Activated CD4-positive, alpha-beta T cell treated with anti-CD3 and anti-CD28 coated beads, Interleukin-2, amount 10 ng/mL, durations not matched to agents 7 days and 5 days (primary cell): ENCODE measurements around the gene GYG1. TPM values are rescaled to one million over a fixed set of nuclear protein-coding genes. Genes with fewer than 3 reads are reported as not detected.

Source experiments
- CTCF ChIA-PET: fragments of 350-600 bp; sonication (Branson Sonifier 250); formaldehyde crosslinking; loops from one replicate; lab custom pipeline; 2021; ENCODE audit warnings: antibody characterized with exemption; lab: Charles Lee
- POLR2A ChIA-PET: fragments of 350-600 bp; sonication (Branson Sonifier 250); formaldehyde crosslinking; loops from one replicate; lab custom pipeline; 2021; ENCODE audit warnings: antibody characterized with exemption; lab: Charles Lee
- DNase-seq: peaks from one replicate; pipeline ENCODE4 v3.0.0-alpha.2; 2020
- H3K27ac Mint-ChIP-seq: one replicate; pipeline ENCODE4 v1.8.0; 2021; ENCODE audit warnings: mild to moderate bottlenecking, moderate library complexity, mixed read lengths
- H3K27me3 Mint-ChIP-seq: one replicate; pipeline ENCODE4 v1.8.0; 2021; ENCODE audit warnings: mixed read lengths
- H3K36me3 Mint-ChIP-seq: one replicate; pipeline ENCODE4 v1.8.0; 2021; ENCODE audit warnings: low read depth, mixed read lengths
- H3K4me1 Mint-ChIP-seq: one replicate; pipeline ENCODE4 v1.8.0; 2021; ENCODE audit warnings: mixed read lengths
- H3K4me3 Mint-ChIP-seq: one replicate; pipeline ENCODE4 v1.8.0; 2021; ENCODE audit warnings: mild to moderate bottlenecking, moderate library complexity, mixed read lengths
- H3K9me3 Mint-ChIP-seq: one replicate; pipeline ENCODE4 v1.8.0; 2021; ENCODE audit warnings: mixed read lengths
- total RNA-seq, 2 experiments: library from RNA; stranded (reverse); gene quantifications; one replicate each; pipeline ENCODE4 v1.2.3, GENCODE V29; 2021

GYG1 gene
- total RNA-seq, 2 experiments from 2014 or later = 32.6 to 38.5 TPM

DNA sequence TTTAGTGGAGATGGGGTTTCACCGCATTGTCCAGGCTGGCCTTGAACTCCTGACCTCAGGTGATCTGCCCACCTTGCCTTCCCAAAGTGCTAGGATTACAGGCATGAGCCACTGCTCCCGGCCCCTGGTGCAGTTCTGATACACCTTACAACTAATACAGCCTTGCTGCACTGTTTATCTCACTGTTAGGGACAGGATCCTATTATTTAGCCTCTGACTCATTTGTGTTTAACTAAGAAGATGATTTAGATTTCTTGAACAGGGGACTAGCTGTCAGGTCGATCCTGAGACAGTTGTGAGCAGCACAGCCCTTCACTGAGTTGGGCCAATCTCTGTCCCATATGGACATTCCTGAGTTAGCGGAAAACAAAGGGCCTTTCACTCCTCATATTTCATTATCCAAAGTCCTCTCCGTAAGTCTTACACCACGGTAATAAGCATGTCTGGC, 19.2 kb downstream of the GYG1 start:
- ChIA-PET CTCF (interaction anchor here (1.1 kb wide), 1 partner anchor 19 kb away, joined by 3 read pairs; the partner anchor contains the start of gene GYG1), POLR2A (no interaction called here)
- Mint-ChIP-seq H3K36me3 (peaks cover 61% of the 10 kb centered on the region), H3K9me3 (no peaks in the 10 kb centered on the region), H3K4me1 (peaks cover 32% of the 10 kb centered on the region), H3K4me3 (no peak overlapping the region), H3K27me3 (no peaks in the 10 kb centered on the region), H3K27ac (peak overlapping the region; percentile 85)
- no peak for DNase-seq

DNA sequence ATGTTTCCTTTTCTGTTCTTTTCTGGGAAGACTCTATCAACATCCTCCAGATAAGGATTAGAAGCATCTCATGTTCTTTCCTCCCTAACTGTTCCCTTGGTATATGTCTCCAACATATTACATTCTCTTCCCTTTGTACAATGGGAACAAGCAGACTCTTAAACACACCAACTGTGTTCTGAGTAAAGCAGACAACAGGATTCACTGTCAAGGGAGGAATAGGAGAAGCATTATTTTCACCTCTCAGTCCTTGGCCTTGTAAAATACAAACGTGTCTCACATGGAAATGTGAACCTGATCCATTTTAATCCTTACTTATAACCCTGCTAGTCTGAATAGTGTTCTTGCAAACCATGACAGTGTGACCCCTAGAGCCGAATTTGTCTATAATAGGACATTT, 19.6 kb downstream of the GYG1 start:
- no peaks in the 10 kb centered on the region for H3K27me3 Mint-ChIP-seq
- peak overlapping the region; percentile 85 for H3K27ac Mint-ChIP-seq
- POLR2A ChIA-PET = no interaction called here
- no peak for DNase-seq
- no peak overlapping the region for H3K4me3 Mint-ChIP-seq
- peaks cover 63% of the 10 kb centered on the region for H3K36me3 Mint-ChIP-seq
- peaks cover 34% of the 10 kb centered on the region for H3K4me1 Mint-ChIP-seq
- CTCF ChIA-PET = no interaction called here
- no peaks in the 10 kb centered on the region for H3K9me3 Mint-ChIP-seq

DNA sequence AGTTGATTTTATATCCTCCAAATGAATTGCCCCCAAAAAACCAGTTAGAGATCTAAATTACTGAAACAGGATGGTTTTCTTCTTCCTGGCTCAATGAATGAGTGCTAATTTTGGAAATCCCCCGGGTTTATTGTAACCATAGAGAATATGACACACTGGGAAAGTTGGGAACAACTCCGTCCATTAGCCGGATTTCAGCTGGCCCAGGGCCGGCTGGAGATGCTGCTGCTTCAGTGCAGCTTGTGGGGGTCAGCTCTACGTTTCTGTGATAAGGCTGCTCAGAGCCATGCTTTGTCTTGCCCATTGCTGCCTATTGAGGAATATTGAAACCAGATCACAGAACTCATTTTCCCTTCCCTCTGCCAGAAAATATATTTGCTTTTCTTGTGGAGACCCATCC, 20.3 kb downstream of the GYG1 start:
- POLR2A ChIA-PET = no interaction called here
- Mint-ChIP-seq H3K4me1 (peaks cover 37% of the 10 kb centered on the region), H3K9me3 (no peaks in the 10 kb centered on the region), H3K4me3 (no peak overlapping the region), H3K27ac (no peak overlapping the region), H3K27me3 (no peaks in the 10 kb centered on the region), H3K36me3 (peaks cover 68% of the 10 kb centered on the region)
- no peak for DNase-seq
- CTCF ChIA-PET = interaction anchor here (1.0 kb wide), 1 partner anchor 31 kb away, joined by 3 read pairs; no protein-coding TSS in a partner anchor

DNA sequence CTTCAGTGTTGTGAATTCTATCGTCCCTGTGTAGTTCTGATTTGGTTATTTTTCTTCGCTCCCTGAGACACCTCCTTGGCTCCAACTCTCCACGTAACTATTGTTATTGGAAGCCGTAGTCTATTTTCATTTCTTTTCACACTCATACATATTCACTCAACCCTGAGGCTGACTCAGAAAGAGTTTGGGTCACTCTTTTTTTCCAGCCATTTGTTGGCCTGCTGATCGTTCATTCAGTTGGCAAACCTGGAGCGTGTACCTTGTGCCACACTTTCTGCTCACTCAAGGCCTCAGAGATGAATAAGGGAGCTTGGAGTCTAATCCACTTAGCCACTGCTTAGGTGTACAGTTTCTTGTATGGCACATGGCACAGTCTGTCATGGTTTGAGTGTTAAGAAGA, 22.4 kb downstream of the GYG1 start:
- no peak for DNase-seq
- POLR2A ChIA-PET = no interaction called here
- H3K36me3 Mint-ChIP-seq = peaks cover 59% of the 10 kb centered on the region
- H3K9me3 Mint-ChIP-seq = no peaks in the 10 kb centered on the region
- CTCF ChIA-PET = no interaction called here
- H3K27ac Mint-ChIP-seq = no peak overlapping the region
- H3K27me3 Mint-ChIP-seq = no peaks in the 10 kb centered on the region
- H3K4me1 Mint-ChIP-seq = peaks cover 28% of the 10 kb centered on the region
- H3K4me3 Mint-ChIP-seq = no peak overlapping the region

DNA sequence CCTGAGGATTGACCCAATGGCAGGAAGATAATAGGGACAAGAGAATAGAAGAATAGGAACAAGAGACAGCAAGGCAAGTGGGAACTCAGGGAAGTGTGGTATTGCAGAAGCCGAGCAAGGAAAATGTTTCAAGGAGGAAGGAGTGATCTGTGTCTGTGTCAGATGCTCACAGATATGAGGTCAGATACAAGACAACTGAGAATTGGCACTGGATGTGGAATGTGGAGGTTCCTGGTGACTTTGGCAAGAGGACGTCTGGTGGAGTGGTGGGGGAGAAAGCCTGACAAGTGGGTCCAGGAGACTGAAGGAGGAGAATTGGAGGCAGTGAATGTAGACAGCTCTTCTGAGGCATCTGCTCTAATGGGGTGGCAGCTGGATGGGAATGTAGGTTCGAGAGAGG, 24.1 kb downstream of the GYG1 start:
- no peaks in the 10 kb centered on the region for H3K9me3 Mint-ChIP-seq
- H3K36me3 Mint-ChIP-seq = peaks cover 48% of the 10 kb centered on the region
- peaks cover 15% of the 10 kb centered on the region for H3K4me1 Mint-ChIP-seq
- no peaks in the 10 kb centered on the region for H3K27me3 Mint-ChIP-seq
- POLR2A ChIA-PET = no interaction called here
- no peak overlapping the region for H3K27ac Mint-ChIP-seq
- no peak for DNase-seq
- H3K4me3 Mint-ChIP-seq = no peak overlapping the region
- CTCF ChIA-PET = interaction anchor here (0.5 kb wide), 1 partner anchor 177 kb away, joined by 3 read pairs; no protein-coding TSS in a partner anchor

DNA sequence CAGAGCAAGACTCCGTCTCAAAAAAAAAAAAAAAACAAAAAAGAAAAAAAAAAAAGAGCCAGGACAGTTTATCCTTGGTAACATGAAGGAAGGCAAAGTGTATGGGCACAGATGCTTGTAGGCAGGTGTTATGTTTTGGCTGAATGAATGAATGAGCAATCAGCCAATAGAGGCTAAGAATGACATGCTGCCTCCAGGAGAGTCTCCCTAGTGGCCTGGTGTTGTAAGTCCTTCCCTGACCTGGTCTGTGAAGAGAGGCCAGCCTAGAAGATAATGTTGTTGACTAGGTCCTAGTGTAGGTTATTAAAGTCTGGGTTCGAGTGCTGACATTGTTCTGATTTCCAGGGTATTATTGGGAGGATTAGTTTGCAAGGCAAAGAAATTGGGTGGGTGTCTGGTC, 24.9 kb downstream of the GYG1 start:
- CTCF ChIA-PET = no interaction called here
- DNase-seq = no peak
- POLR2A ChIA-PET = no interaction called here
- Mint-ChIP-seq H3K27me3 (no peaks in the 10 kb centered on the region), H3K4me1 (peaks cover 10% of the 10 kb centered on the region), H3K27ac (no peak overlapping the region), H3K9me3 (no peaks in the 10 kb centered on the region), H3K36me3 (peaks cover 41% of the 10 kb centered on the region), H3K4me3 (no peak overlapping the region)

DNA sequence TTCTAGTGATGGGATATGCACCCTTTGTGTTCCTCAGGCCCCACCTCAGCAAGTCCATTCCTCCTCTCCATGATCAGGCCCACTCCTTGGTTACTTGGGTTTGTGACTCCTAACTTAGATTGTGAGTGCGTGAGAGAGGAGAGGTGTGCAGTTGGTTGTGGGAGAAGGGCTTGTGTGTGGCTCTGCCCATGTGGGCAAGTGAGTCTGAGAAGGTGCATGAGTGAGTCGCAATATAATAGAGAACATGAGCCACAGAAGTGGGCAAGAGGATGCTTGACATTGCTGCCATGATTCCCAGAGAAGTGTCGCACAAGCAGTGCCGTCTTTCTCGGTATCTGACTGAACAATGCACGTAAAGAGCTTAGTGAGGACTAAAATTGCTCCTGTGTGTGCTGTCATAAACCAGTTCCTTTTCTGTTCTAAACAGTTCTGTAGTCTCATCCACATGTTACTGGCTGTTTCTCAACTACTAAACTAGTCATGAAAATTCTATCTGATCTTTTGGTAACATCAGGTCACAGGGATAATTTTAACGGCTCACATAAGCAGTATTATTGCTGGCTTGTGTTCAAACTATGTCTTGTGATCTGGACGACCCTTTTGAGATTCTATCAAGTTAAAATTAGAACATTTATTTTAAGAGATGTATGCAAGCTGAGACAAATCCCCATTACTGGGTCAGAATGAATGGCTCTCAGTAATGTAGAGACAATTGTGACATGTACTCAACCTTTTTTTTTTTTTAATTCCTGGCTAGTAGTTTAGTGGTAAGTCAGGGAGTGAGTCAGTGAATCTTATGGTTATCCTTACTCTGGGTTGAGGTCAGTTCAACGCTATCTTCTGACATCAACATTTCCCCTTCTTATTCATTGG, 25.6 kb downstream of the GYG1 start:
- Mint-ChIP-seq H3K4me3 (no peak overlapping the region), H3K36me3 (peaks cover 37% of the 10 kb centered on the region), H3K27me3 (no peaks in the 10 kb centered on the region), H3K9me3 (no peaks in the 10 kb centered on the region), H3K4me1 (peaks cover 10% of the 10 kb centered on the region), H3K27ac (no peak overlapping the region)
- ChIA-PET CTCF (interaction anchor here (0.6 to 1.8 kb wide), 2 partner anchors 11 to 46 kb away, joined by 4 to 6 read pairs; no protein-coding TSS in a partner anchor), POLR2A (interaction anchor here (0.6 kb wide), 1 partner anchor 27 kb away, joined by 3 read pairs; no protein-coding TSS in a partner anchor)
- DNase-seq = no peak

DNA sequence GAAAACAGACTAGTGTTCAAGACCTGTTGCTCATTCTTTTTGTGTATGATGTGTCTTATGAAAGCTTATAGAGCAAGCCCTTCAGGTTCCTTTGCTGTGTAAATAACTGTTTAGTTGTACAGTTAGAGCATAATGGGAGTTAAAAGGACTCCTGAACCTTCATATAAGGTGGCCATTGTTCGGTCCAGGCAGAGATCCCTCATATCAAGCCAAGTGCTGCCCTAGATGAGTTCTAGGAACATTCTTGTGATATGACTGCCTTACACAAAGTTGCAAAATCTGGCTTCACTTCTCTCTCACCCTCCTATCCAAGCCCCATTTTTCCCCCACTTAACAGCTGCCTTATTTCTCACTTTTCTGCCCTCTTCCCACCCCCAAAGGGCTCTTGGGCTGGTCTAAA, 26.9 kb downstream of the GYG1 start:
- Mint-ChIP-seq H3K9me3 (no peaks in the 10 kb centered on the region), H3K27ac (no peak overlapping the region)
- POLR2A ChIA-PET = no interaction called here

DNA sequence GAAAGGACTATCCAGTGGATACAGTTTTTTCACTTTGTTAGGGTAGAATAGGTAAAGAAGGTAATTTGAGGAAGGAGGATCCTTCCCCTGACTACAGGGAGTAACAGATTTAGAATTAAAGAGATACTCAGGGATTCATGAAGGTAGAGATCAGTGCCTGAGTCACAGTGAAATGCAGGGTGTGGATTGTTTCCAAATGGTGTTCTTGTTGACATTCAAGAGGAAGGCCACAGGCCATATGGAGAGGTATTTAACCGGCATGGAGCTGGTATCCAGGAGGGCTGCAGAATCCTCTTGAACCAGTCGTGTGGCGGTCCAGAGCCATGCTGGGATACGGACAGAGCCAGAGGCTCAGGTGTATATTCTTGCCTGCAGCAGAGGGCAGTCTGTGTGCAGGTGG, 28.2 kb downstream of the GYG1 start:
- H3K9me3 Mint-ChIP-seq = peaks cover 2% of the 10 kb centered on the region
- H3K4me3 Mint-ChIP-seq = no peak overlapping the region

More for the DNA sequence above, 26.9 kb downstream of the GYG1 start:
- Mint-ChIP-seq H3K36me3 (peaks cover 44% of the 10 kb centered on the region), H3K27me3 (no peaks in the 10 kb centered on the region), H3K4me1 (peaks cover 10% of the 10 kb centered on the region), H3K4me3 (no peak overlapping the region)
- no peak for DNase-seq
- CTCF ChIA-PET = interaction anchor here (1.4 to 1.8 kb wide), 2 partner anchors 10 to 16 kb away, joined by 4 read pairs; no protein-coding TSS in a partner anchor

DNA sequence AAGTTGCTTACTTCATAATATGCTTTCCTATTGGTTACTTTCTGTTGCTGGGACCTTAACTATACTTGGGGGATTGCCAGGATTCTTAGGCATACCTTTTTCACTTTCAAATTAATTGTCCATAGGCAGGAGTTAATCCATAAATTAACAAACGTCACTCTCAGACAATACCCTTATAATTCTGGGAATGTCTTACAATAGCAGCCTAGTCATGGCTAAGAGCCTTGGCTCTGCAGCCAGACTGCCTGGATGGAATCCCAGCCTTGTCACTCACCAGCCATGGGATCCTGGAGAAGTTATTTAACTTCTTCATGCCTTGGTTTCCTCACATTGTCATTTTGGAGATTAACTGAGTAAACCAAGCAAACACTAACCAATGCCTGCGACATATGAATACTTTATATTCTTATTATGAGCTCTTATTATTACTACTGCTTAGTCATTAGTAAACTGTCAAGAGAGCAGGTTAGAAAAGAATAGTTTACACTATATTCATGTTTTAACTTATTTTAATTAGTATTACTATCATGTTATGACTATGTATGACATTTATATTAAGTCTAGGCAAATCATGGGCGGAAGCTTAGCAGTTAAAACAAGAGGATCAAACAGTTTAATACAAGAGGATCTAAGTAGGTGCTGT, 29.0 kb downstream of the GYG1 start:
- H3K4me3 Mint-ChIP-seq = no peak overlapping the region
- ChIA-PET CTCF (interaction anchor here (1.5 to 2.4 kb wide), 3 partner anchors 9 to 109 kb away, joined by 3 to 6 read pairs (median 4); partner anchors contain the start of gene HPS3), POLR2A (no interaction called here)
- no peak overlapping the region for H3K27ac Mint-ChIP-seq
- H3K9me3 Mint-ChIP-seq = peaks cover 7% of the 10 kb centered on the region
- no peak for DNase-seq
- peaks cover 49% of the 10 kb centered on the region for H3K36me3 Mint-ChIP-seq
- no peaks in the 10 kb centered on the region for H3K27me3 Mint-ChIP-seq
- peaks cover 7% of the 10 kb centered on the region for H3K4me1 Mint-ChIP-seq

More for the DNA sequence above, 28.2 kb downstream of the GYG1 start:
- Mint-ChIP-seq H3K27me3 (no peaks in the 10 kb centered on the region), H3K4me1 (peaks cover 7% of the 10 kb centered on the region), H3K36me3 (peaks cover 48% of the 10 kb centered on the region), H3K27ac (no peak overlapping the region)
- ChIA-PET CTCF (interaction anchor here (1.5 to 2.0 kb wide), 2 partner anchors 10 to 110 kb away, joined by 3 to 4 read pairs; partner anchors contain the start of gene HPS3), POLR2A (no interaction called here)
- no peak for DNase-seq

DNA sequence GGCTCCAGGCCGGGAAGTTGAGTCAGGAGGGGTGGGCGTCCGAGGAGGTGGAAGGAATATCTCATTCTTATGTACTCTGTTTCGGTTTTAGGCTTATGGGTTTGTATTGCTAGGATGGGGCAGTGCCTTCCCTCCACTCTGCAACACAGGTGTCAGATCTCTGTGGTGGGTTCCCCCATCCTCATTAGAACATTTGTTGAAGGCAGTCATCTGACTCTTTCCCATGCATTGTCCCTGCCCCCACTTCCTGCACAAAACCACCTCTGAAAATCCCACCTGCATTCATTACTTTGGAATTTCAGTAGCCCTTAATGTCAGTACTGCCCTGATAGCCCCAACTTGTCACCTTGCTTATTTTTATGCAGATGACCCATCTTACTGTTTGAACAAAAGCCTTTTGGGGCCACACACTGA, 29.5 kb downstream of the GYG1 start:
- Mint-ChIP-seq H3K4me1 (peaks cover 4% of the 10 kb centered on the region), H3K4me3 (no peak overlapping the region), H3K27me3 (no peaks in the 10 kb centered on the region), H3K36me3 (peaks cover 49% of the 10 kb centered on the region), H3K27ac (no peak overlapping the region), H3K9me3 (peaks cover 7% of the 10 kb centered on the region)
- ChIA-PET CTCF (interaction anchor here (1.5 to 2.4 kb wide), 3 partner anchors 9 to 109 kb away, joined by 3 to 6 read pairs (median 4); partner anchors contain the start of gene HPS3), POLR2A (no interaction called here)
- DNase-seq = no peak

DNA sequence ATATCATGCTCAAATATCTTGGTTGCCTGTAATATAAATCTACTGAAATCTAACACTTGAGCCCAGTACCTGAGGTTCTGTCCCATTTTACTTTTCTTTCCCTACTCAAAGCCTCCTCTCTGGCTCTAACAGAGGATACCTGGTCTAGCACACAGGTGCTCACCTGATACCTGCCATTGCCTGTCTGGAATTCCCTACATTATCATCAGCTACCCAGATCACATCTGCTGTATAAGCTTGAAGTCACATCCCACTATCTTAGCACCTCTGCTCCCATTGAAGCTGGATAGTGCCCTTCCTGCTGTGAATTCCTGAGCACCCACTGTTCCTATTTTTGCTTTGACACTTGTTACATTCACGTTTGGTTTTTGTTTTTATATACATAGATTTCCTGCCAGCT, 30.5 kb downstream of the GYG1 start:
- Mint-ChIP-seq H3K27me3 (no peaks in the 10 kb centered on the region), H3K27ac (no peak overlapping the region), H3K4me1 (no peaks in the 10 kb centered on the region), H3K36me3 (peaks cover 52% of the 10 kb centered on the region), H3K9me3 (peaks cover 7% of the 10 kb centered on the region), H3K4me3 (no peak overlapping the region)
- ChIA-PET CTCF (interaction anchor here (1.2 to 2.4 kb wide), 2 partner anchors 18 to 22 kb away, joined by 3 to 6 read pairs; no protein-coding TSS in a partner anchor), POLR2A (no interaction called here)
- no peak for DNase-seq
